NCI-H510A (cell line): ENCODE results near the gene GUCY2D.

Experiments used
- DNase-seq: peaks from one replicate; lab custom pipeline; 2025; lab: John Stamatoyannopoulos, UW

Gene GUCY2D

GRCh38 chr17:7992516-7992915, 9.9 kb upstream of the GUCY2D start:
- no peak for DNase-seq

GRCh38 chr17:7992924-7993323, 9.5 kb upstream of the GUCY2D start:
- DNase-seq = no peak

- no peak for DNase-seq
These were observed 8.3 kb upstream of the GUCY2D start for GRCh38 chr17:7993972-7994589.

GRCh38 chr17:7995724-7996123, 6.7 kb upstream of the GUCY2D start:
- no peak for DNase-seq

- no peak for DNase-seq
These were observed 5.2 kb upstream of the GUCY2D start for GRCh38 chr17:7997186-7997585.

- no peak for DNase-seq
These were observed 542 bp downstream of the GUCY2D start for GRCh38 chr17:8002721-8003593.

- no peak for DNase-seq
These were observed 1.3 kb downstream of the GUCY2D start for GRCh38 chr17:8003594-8004181.

GRCh38 chr17:8004899-8005298, 2.5 kb downstream of the GUCY2D start:
- no peak for DNase-seq

- DNase-seq = no peak
These were observed 2.9 kb downstream of the GUCY2D start for GRCh38 chr17:8005357-8005756.

GRCh38 chr17:8005967-8006730, 3.7 kb downstream of the GUCY2D start:
- DNase-seq = no peak

- DNase-seq = no peak
These were observed 4.6 kb downstream of the GUCY2D start for GRCh38 chr17:8006836-8007680.

GRCh38 chr17:8007836-8008235, 5.4 kb downstream of the GUCY2D start:
- no peak for DNase-seq

GRCh38 chr17:8012045-8012580, 9.7 kb downstream of the GUCY2D start:
- no peak for DNase-seq

- DNase-seq = no peak
These were observed 10.7 kb downstream of the GUCY2D start for GRCh38 chr17:8012996-8013640.

- DNase-seq = no peak
These were observed 11.5 kb downstream of the GUCY2D start for GRCh38 chr17:8013731-8014557.

- DNase-seq = no peak
These were observed 12.1 kb downstream of the GUCY2D start for GRCh38 chr17:8014558-8014850.

- DNase-seq = no peak
These were observed 13.0 kb downstream of the GUCY2D start for GRCh38 chr17:8015236-8015956.

GRCh38 chr17:8015957-8016631, 13.7 kb downstream of the GUCY2D start:
- no peak for DNase-seq
